ENCODE data around the gene SDHD.
A peak's percentile ranks its signal among the peaks of the same experiment; 100 is the strongest.

SDHD gene

DNA sequence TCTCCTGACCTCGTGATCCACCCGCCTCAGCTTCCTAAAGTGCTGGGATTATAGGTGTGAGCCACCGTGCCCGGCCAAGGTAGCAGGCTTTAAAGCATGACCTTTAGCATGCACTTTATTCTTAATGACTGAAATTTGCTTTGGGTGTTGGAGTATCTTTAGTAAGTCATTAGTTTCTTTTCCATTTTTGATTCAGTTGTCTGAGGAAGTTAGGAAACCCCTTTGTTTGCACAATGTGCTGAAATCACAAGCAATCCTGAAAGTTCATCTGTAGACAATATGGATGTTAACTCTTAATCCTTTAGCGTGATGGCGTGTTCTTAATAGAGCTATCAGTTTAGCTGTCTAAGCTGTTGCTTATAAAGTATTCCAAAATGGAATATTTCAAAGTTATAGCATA lies 16.8 kb downstream of the SDHD start:
- DNase-seq: no peak

DNA sequence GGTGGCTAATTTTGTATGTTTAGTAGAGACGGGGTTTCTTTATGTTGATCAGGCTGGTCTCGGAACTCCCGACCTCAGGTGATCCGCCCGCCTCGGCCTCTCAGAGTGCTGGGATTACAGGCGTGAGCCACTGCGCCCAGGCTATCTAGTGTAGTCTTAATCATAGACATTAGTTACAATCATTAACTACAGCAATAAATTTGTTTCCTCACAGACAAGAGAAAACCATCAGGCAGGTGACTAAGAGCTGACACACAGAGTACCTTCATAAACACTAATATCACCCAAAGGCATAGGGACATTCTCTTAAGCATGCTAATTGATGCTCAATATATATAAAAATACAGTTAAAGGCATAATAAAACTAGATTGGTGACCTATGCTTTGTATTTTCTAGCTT lies 19.4 kb downstream of the SDHD start:
- no peak for DNase-seq

DNA sequence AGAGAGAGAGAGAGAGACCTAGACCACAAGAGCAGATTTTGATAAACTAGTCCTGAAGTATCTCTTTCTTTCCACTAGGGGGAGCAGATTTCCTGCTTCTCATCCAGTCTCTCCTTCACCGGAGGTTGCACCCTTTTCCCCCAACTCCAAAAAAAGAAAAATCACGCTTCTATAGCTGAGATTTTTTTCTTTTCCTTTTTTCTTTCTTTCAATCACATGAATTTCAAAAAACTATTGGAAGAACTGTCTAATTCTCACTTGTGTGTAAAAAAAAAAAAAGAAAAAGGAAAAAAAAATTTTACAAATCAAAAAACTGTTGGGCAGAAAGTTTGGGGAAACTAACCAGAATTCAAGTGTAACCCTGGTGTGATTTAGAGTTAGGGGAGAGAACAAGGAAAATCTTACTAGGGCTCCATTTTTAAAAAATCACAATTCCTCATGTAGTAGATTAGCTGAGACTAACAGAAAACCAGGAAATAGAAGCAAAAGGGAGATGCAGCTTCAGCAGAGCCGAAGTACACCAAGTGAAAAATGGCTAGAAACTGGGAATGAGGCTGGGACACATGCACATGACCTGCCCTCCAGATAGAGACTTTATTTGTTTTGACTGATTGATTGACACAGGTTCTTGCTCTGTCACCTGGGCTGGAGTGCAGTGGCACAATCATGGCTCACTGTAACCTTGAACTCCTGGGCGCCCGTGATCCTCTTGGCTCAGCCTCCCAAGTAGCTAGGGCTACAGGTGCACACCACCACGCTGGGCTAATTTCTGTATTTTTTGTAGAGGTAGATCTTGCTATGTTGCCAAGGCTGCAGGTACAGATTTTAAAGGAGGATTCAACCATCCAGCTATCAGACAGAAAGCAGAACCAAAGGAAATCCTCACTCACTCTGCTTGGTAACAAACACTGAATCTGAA lies 27.1 kb downstream of the SDHD start:
- peak; percentile 67 for DNase-seq

DNA sequence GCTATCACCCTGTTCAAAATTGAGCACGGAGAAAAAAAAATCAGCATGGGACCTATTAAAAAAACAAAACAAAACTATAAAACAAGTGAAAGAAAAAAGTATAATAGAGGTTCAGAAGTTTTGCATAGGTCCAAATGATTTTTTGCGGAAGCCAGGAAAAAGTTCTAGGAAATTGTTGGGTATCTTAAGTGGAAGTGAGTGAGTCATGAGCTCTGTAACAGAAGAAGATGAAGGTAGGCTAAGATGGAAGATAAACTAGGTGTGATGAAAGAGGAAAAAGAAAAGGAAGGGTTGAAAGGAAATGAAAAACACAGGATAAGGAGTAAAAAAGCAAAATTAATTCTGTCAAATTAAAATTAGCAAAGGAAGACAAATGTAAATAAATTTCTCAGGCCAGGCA lies 27.8 kb downstream of the SDHD start:
- no peak for DNase-seq

DNA sequence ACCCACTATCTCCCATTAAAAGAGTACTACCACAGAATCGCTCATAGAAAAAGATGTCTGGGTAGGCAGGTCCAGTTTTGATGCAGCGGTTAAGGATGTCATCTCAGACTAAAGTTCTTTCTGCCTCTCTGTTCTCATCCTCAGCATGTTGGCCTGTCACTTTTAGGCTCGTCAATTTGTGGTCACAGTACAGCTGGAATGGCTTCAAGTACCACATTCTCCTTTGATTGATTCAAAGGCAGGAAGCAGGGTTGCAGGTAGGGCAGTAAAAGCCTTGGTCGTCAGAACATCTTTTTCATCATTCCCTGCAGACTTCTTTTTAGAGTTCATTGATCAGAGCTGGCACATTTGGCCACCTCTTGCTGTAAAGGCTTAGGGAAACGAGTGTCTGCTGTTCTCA lies 28.7 kb downstream of the SDHD start:
- no peak for DNase-seq

DNA sequence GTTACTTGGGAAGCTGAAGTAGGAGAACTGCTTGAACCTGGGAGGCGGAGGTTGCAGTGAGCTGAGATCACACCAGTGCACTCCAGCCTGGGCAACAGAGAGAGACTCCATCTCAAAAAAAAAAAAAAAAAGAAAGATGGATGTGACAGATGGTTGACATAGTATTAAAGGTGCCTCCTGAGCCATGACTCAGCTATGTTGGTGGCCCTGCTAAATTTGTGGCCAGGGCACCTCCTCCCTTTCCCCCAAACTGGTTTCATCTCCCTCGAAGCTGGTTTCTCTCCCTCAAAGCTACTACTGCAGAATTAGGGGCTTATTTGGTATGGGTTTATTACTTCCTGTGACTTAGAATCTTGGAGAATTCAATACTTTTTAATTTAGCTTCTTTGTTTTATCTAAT lies 31.5 kb downstream of the SDHD start:
- DNase-seq: no peak

DNA sequence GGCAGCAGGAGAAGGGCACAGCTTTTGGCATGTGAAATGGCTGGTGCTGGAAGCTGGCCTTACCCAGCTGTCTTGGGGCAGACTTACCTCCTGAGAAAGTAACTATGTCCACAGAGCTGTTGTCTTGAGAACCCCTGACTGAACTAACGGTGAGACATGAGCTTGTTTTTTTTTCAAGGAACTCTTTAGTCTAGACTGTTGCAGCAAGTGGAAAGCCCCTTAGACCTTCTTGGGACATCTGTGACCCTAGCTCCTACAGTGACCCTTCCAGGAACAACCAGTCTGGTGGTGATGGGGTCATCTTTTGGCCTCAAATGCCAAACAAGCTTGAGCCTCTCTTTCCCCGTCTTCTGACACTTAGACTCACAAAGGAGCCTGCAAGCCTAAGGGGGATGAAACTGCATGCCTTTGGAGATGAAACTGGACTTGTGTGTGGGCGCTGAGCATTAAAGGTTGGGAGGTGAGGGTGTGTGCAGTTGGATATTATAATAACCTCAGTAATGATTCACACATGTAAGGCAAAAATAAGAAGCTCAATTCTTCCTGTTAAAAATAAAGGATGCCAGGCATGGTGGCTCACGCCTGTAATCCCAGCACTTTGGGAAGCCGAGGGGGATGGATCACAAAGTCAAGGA lies 35.4 kb downstream of the SDHD start:
- DNase-seq: no peak

DNA sequence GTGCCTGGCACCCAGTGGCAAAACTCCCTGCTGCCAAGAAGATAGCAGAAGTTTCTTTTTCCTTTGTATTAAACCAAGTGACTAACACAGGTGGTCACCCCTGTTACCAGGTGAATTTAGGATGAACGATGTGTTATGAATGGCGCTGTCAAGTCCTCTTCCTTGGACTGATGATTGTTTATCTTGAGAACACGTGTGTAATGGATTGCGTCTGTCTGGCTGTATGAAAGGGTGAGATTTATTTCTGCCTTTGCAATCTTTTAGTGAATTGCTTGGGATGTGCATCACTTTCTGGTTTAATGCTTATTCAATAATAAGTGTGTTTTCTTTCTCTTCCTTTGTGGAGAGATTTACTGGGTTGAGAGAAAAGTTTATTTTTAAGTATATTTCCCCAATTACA lies 36.5 kb downstream of the SDHD start:
- DNase-seq: no peak

DNA sequence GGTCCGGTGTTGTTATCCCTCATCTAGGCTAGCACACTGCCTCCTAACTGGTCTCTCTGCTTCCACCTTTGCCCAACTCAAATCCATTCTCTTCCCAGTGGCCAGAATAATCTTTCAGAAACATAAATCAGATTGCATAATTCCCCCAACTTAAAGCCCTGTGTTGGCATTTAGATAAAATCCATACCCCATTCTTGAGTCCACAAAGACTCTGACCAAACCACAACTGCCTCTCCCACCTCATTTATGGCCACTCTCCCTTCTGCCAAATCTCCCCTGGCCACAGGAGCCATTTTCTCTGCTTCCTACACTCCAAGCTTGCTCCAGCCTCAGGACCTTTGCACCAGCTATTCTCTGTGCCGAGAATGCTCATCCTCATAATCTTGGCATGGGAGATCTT lies 40.4 kb downstream of the SDHD start:
- DNase-seq: no peak

DNA sequence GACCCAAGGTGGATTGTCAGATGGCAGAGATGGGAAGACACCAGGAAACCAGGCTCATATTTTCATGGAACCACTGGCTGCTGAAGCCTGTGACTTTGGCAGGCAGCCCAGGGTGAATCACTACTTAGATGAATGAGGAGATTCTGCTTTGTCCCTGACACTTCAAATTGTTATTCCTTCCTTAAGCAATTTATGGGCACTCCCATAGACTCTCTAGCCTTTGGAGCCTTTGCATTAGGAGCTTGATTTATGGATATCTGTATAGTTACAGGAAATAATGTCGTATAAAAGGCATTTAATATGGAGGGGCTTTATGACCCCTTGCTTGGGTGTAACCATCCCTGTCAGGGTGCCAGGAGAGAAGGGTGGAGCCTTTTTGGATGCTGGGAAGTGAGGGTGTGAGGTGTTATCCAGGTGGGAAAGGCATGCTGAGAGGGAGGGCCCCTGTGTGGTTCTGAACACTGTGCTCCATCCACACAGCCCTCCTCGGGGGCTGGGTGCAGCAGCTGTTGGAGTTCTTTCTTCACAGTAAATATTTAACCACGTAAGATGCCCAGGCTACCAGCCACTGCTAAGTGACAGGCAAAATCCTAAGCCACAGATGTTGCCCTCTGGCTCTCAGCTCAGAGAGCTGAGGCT lies 41.9 kb downstream of the SDHD start:
- DNase-seq: peak; percentile 82

DNA sequence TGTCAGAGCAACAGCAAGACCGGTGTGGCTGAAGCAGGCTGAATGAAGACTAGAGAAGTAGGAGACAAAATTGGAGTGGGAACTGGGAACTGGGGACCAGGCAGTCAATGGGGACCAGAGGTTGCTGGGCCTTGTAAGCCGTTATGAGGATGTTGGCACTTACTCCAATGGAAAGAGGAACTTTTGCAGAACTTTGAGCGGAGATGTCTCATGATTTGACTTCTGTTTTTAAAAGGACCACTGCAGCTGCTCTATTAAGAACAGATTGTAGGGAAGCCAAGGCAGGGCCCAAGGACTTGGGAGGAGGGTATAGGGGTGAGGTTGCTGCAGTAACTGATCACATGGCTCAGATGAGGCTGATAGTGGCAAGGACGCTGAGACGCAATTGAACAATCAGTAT lies 43.0 kb downstream of the SDHD start:
- no peak for DNase-seq

DNA sequence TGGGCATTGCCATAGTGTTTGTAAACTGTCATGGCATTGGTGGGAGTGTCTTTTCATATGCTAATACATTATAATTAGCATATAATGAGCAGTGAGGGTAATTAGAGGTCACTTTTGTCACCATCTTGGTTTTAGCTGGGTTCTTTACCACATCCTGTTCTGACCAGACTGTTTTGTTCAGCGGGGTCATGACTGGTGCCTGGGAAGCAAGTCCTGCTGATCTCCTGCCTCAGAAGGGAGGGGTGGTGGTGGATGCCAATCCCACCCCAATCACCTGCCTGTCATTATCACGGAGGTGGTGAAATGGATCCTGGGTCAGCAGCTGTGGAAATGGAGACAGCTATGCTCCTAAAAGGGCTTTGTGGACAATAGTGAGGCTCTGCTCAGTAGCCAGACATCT lies 46.1 kb downstream of the SDHD start:
- no peak for DNase-seq

DNA sequence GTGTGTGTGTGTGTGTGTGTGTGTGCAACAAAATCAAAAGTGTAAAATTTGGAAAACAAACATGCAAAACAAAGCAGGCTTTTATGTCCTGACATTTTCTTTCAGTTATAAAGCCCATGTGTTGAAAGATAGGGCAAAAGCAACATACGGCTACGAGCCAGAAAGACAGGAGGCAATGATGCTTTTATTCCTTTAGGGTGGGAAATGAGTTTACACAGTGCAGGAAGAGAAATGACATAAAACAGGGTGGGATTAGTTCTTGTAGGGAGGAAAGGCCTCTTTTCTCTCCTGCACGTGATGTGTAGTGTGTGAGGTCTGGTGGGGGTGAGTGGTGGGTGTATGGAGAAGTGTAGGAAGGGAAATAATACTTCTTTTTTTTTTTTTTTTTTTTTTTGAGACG lies 47.8 kb downstream of the SDHD start:
- DNase-seq: no peak

DNA sequence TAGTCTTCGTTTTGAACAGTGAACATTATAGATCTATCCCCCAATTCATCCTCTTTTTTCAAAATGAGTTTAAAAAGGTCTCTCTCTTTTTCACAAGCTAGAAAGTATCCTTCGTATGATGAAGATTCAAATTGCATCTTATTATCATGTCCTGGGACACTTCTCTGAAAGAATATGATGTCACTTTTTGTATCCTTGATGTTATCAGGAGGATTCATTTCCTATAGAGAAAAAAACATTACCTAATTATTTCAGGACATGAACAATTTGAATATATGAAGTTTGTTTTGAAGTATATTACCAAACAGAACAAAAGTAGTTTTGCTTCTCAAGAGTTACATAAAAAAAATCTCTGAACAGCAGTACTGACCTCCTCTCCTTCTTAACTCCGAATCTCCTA lies 56.9 kb downstream of the SDHD start:
- no peak for DNase-seq
